Natural killer cell (primary cell): Measurements from ENCODE around the gene DAPK2. TPM values are rescaled to one million over a fixed set of nuclear protein-coding genes. Genes with fewer than 3 reads are reported as not detected.
"Not testable (repeated sequence)": the region's sequence is repeated elsewhere in the genome, so short reads cannot be mapped to it uniquely, and the experiment has no call there.

Source experiments
- ATAC-seq, 3 donors: fragments of 150-1000 bp in 2 of 3; fragments of 200-7000 bp in 1 of 3; cut with Tn5 transposase; 1 replicate in 1 of 3; 2 replicates in 2 of 3; pipeline ENCODE4 v1.10.0; 2021; ENCODE audit warnings: mild to moderate bottlenecking in 2 of 3, moderate library complexity in 2 of 3
- DNase-seq, 2 donors: peaks; one replicate each; pipeline versions ENCODE4 v3.0.0 to v3.0.0-alpha.2; 2013 to 2021; ENCODE audit warnings: mixed read lengths in 1 of 2
- H3K27ac ChIP-seq: one replicate; pipeline ENCODE4 v1.5.1; 2013; ENCODE audit warnings: mild to moderate bottlenecking, low read length
- H3K27me3 ChIP-seq: one replicate; pipeline ENCODE4 v1.6.1; 2013; ENCODE audit warnings: low read length; ENCODE audit not compliant: control insufficient read depth, insufficient read depth
- H3K36me3 ChIP-seq: one replicate; pipeline ENCODE4 v1.6.1; 2013; ENCODE audit warnings: low read length; ENCODE audit not compliant: control insufficient read depth, insufficient read depth
- H3K4me1 ChIP-seq: one replicate; pipeline ENCODE4 v1.6.1; 2013; ENCODE audit warnings: low read length; ENCODE audit not compliant: control insufficient read depth, insufficient read depth
- H3K4me3 ChIP-seq: one replicate; pipeline ENCODE4 v1.5.1; 2013; ENCODE audit warnings: low read length
- H3K9me3 ChIP-seq: one replicate; pipeline ENCODE4 v1.6.1; 2013; ENCODE audit warnings: low read length; ENCODE audit not compliant: control insufficient read depth, insufficient read depth
- H3K27ac Mint-ChIP-seq, 2 donors: one replicate each; pipeline ENCODE4 v1.8.0; 2022; ENCODE audit warnings: mild to moderate bottlenecking in 2 of 2, mixed read lengths in 2 of 2, moderate library complexity in 1 of 2
- H3K27me3 Mint-ChIP-seq, 2 donors: one replicate each; pipeline ENCODE4 v1.8.0; 2022; ENCODE audit warnings: low read depth in 2 of 2, mixed read lengths in 2 of 2
- H3K36me3 Mint-ChIP-seq: one replicate; pipeline ENCODE4 v1.8.0; 2022; ENCODE audit warnings: mixed read lengths
- H3K4me1 Mint-ChIP-seq, 2 donors: one replicate each; pipeline ENCODE4 v1.8.0; 2022; ENCODE audit warnings: mixed read lengths in 2 of 2
- H3K4me3 Mint-ChIP-seq: one replicate; pipeline ENCODE4 v1.8.0; 2022; ENCODE audit warnings: mild to moderate bottlenecking, moderate library complexity, mixed read lengths
- H3K9me3 Mint-ChIP-seq, 2 donors: one replicate each; pipeline ENCODE4 v1.8.0; 2022; ENCODE audit warnings: mixed read lengths in 2 of 2
- CTCF ChIP-seq: fragments of 200-600 bp; IDR thresholded peaks from one replicate; pipeline ENCODE4 v1.8.0; 2022; ENCODE audit warnings: antibody characterized with exemption
- WGBS: methylation state at CpG from one replicate; pipeline ENCODE4 v1.1.7; 2013; ENCODE audit warnings: missing lambda C conversion rate; ENCODE audit not compliant: insufficient coverage; 5-methylcytosine and 5-hydroxymethylcytosine counted together
- intact Hi-C: fragments of 100-400 bp; cut with micrococcal nuclease; formaldehyde crosslinking; loops from one replicate; pipeline ENCODE4 v1.14.2; 2022
- total RNA-seq, 4 donors: library from RNA; stranded (reverse); fragments of 120-200 nt in 1 of 4; gene quantifications; one replicate each; pipeline versions ENCODE4 v1.2.3 to v1.2.4, GENCODE V29; 2013 to 2022

DAPK2 gene
- total RNA-seq, 3 donors from 2014 or later (not counting 1 experiment from before 2014, with no cell fraction given): 3.7 to 25.3 (median 6.0) TPM

GRCh38 chr15:64058279-64058678 is 12.0 kb upstream of the DAPK2 start:
- peaks cover 0 to 3% of the 10 kb centered on the region in 2 donors for H3K27me3 Mint-ChIP-seq
- no peaks in the 10 kb centered on the region for H3K9me3 ChIP-seq
- no peaks in the 10 kb centered on the region for H3K36me3 ChIP-seq
- TF ChIP-seq CTCF: no peak
- no peaks in the 10 kb centered on the region for H3K36me3 Mint-ChIP-seq
- no peaks in the 10 kb centered on the region for H3K27me3 ChIP-seq
- no peak overlapping the region for H3K4me3 ChIP-seq
- no peaks in the 10 kb centered on the region for H3K9me3 Mint-ChIP-seq
- 91% methylated on average over 5 of the region's 5 CpGs for WGBS
- H3K27ac Mint-ChIP-seq: no peak overlapping the region
- no peak for DNase-seq
- no peak overlapping the region for H3K27ac ChIP-seq
- no peak overlapping the region for H3K4me3 Mint-ChIP-seq
- intact Hi-C loops: no loop called here
- no peaks in the 10 kb centered on the region for H3K4me1 ChIP-seq
- H3K4me1 Mint-ChIP-seq: no peaks in the 10 kb centered on the region
- ATAC-seq: no peak

GRCh38 chr15:64053674-64054073 is 7.4 kb upstream of the DAPK2 start:
- H3K4me3 ChIP-seq, H3K36me3 ChIP-seq, H3K9me3 Mint-ChIP-seq, H3K27ac ChIP-seq, H3K36me3 Mint-ChIP-seq, H3K4me3 Mint-ChIP-seq, H3K4me1 Mint-ChIP-seq, intact Hi-C loops, H3K4me1 ChIP-seq, H3K9me3 ChIP-seq, ATAC-seq, H3K27me3 ChIP-seq, H3K27me3 Mint-ChIP-seq, H3K27ac Mint-ChIP-seq, DNase-seq: not testable (repeated sequence)
- WGBS: 91% methylated on average over 12 of the region's 12 CpGs

- H3K4me3 Mint-ChIP-seq: no peak overlapping the region
- H3K27me3 ChIP-seq: no peaks in the 10 kb centered on the region
- no peaks in the 10 kb centered on the region for H3K9me3 ChIP-seq
- H3K9me3 Mint-ChIP-seq: no peaks in the 10 kb centered on the region
- TF ChIP-seq CTCF: no peak
- H3K27ac Mint-ChIP-seq: no peak overlapping the region
- H3K36me3 Mint-ChIP-seq: no peaks in the 10 kb centered on the region
- intact Hi-C loops: no loop called here
- H3K36me3 ChIP-seq: no peaks in the 10 kb centered on the region
- no peak overlapping the region for H3K4me3 ChIP-seq
- DNase-seq (no peak), ATAC-seq (no peak)
- WGBS: 94% methylated on average over 5 of the region's 5 CpGs
- H3K27me3 Mint-ChIP-seq: peaks cover 9 to 10% of the 10 kb centered on the region in 2 donors
- H3K4me1 Mint-ChIP-seq: no peaks in the 10 kb centered on the region
- H3K4me1 ChIP-seq: peaks cover 5% of the 10 kb centered on the region
- H3K27ac ChIP-seq: no peak overlapping the region
These were observed 6.7 kb upstream of the DAPK2 start for GRCh38 chr15:64052925-64053491.

- no peak for DNase-seq
- no peak for ATAC-seq
- H3K36me3 ChIP-seq: no peaks in the 10 kb centered on the region
- H3K27ac Mint-ChIP-seq: no peak overlapping the region
- H3K4me3 Mint-ChIP-seq: no peak overlapping the region
- intact Hi-C loops: no loop called here
- H3K4me1 ChIP-seq: peaks cover 12% of the 10 kb centered on the region
- H3K27ac ChIP-seq: no peak overlapping the region
- no peaks in the 10 kb centered on the region for H3K9me3 Mint-ChIP-seq
- peaks cover 18 to 19% of the 10 kb centered on the region in 2 donors for H3K27me3 Mint-ChIP-seq
- TF ChIP-seq CTCF: no peak
- H3K9me3 ChIP-seq: no peaks in the 10 kb centered on the region
- no peaks in the 10 kb centered on the region for H3K36me3 Mint-ChIP-seq
- H3K27me3 ChIP-seq: peaks cover 2% of the 10 kb centered on the region
- H3K4me1 Mint-ChIP-seq: peaks cover 0 to 4% of the 10 kb centered on the region in 2 donors
- H3K4me3 ChIP-seq: no peak overlapping the region
- WGBS: 97% methylated on average over 5 of the region's 6 CpGs
These were observed 5.3 kb upstream of the DAPK2 start for GRCh38 chr15:64051407-64052259.
